ENCODE data around the gene SEC63.
"Not testable (repeated sequence)": the region's sequence is repeated elsewhere in the genome, so short reads cannot be mapped to it uniquely, and the experiment has no call there.

Gene SEC63

GRCh38 chr6:107868867-107869611 lies 89.0 kb downstream of the SEC63 start:
- DNase-seq (ENCODE audit: extremely low spot score, insufficient read length, low read depth) (no peak), FAIRE-seq (peak; percentile 5)

- DNase-seq (ENCODE audit: extremely low spot score, insufficient read length, low read depth) (no peak), FAIRE-seq (no peak)
These were observed 90.7 kb downstream of the SEC63 start for GRCh38 chr6:107867302-107867615.

GRCh38 chr6:107866606-107867301 lies 91.3 kb downstream of the SEC63 start:
- DNase-seq (ENCODE audit: extremely low spot score, insufficient read length, low read depth) (no peak), FAIRE-seq (peak; percentile 67)

GRCh38 chr6:107864226-107865127 lies 93.5 kb downstream of the SEC63 start:
- FAIRE-seq (no peak), DNase-seq (ENCODE audit: extremely low spot score, insufficient read length, low read depth) (no peak)

- DNase-seq (ENCODE audit: extremely low spot score, insufficient read length, low read depth): no peak
- no peak for FAIRE-seq
These were observed 95.6 kb downstream of the SEC63 start for GRCh38 chr6:107862383-107862782.

GRCh38 chr6:107860963-107861362 lies 97.0 kb downstream of the SEC63 start:
- DNase-seq (ENCODE audit: extremely low spot score, insufficient read length, low read depth); FAIRE-seq: not testable (repeated sequence)

GRCh38 chr6:107860144-107860543 lies 97.9 kb downstream of the SEC63 start:
- not testable (repeated sequence) for DNase-seq (ENCODE audit: extremely low spot score, insufficient read length, low read depth); FAIRE-seq

GRCh38 chr6:107853230-107853629 lies 104.8 kb downstream of the SEC63 start:
- DNase-seq (ENCODE audit: extremely low spot score, insufficient read length, low read depth): no peak
- no peak for FAIRE-seq

- FAIRE-seq (no peak), DNase-seq (ENCODE audit: extremely low spot score, insufficient read length, low read depth) (no peak)
These were observed 108.7 kb downstream of the SEC63 start for GRCh38 chr6:107849325-107849724.

- FAIRE-seq: peak; percentile 29
- DNase-seq (ENCODE audit: extremely low spot score, insufficient read length, low read depth): peak; percentile 55
These were observed 109.9 kb downstream of the SEC63 start for GRCh38 chr6:107847844-107848802.

- DNase-seq (ENCODE audit: extremely low spot score, insufficient read length, low read depth) (no peak), FAIRE-seq (no peak)
These were observed 111.7 kb downstream of the SEC63 start for GRCh38 chr6:107846262-107846795.

GRCh38 chr6:107845777-107846176 lies 112.2 kb downstream of the SEC63 start:
- no peak for DNase-seq (ENCODE audit: extremely low spot score, insufficient read length, low read depth)
- no peak for FAIRE-seq

GRCh38 chr6:107843400-107843799 lies 114.6 kb downstream of the SEC63 start:
- DNase-seq (ENCODE audit: extremely low spot score, insufficient read length, low read depth): no peak
- no peak for FAIRE-seq

GRCh38 chr6:107841275-107841670 lies 116.7 kb downstream of the SEC63 start:
- no peak for DNase-seq (ENCODE audit: extremely low spot score, insufficient read length, low read depth)
- FAIRE-seq: no peak

GRCh38 chr6:107840636-107841274 lies 117.3 kb downstream of the SEC63 start:
- FAIRE-seq (no peak), DNase-seq (ENCODE audit: extremely low spot score, insufficient read length, low read depth) (no peak)

GRCh38 chr6:107833136-107833535 lies 124.9 kb downstream of the SEC63 start:
- DNase-seq (ENCODE audit: extremely low spot score, insufficient read length, low read depth) (no peak), FAIRE-seq (no peak)

- DNase-seq (ENCODE audit: extremely low spot score, insufficient read length, low read depth): no peak
- no peak for FAIRE-seq
These were observed 125.6 kb downstream of the SEC63 start for GRCh38 chr6:107832151-107833056.

- FAIRE-seq (no peak), DNase-seq (ENCODE audit: extremely low spot score, insufficient read length, low read depth) (no peak)
These were observed 127.9 kb downstream of the SEC63 start for GRCh38 chr6:107830060-107830459.
